COLO668 (cell line): ENCODE data around the gene BAIAP2L1.
A peak's percentile ranks its signal among the peaks of the same experiment; 100 is the strongest.

Source experiments
- DNase-seq: peaks from one replicate; lab custom pipeline; 2025; ENCODE audit not compliant: unreplicated experiment; lab: John Stamatoyannopoulos, UW

BAIAP2L1 gene

DNA sequence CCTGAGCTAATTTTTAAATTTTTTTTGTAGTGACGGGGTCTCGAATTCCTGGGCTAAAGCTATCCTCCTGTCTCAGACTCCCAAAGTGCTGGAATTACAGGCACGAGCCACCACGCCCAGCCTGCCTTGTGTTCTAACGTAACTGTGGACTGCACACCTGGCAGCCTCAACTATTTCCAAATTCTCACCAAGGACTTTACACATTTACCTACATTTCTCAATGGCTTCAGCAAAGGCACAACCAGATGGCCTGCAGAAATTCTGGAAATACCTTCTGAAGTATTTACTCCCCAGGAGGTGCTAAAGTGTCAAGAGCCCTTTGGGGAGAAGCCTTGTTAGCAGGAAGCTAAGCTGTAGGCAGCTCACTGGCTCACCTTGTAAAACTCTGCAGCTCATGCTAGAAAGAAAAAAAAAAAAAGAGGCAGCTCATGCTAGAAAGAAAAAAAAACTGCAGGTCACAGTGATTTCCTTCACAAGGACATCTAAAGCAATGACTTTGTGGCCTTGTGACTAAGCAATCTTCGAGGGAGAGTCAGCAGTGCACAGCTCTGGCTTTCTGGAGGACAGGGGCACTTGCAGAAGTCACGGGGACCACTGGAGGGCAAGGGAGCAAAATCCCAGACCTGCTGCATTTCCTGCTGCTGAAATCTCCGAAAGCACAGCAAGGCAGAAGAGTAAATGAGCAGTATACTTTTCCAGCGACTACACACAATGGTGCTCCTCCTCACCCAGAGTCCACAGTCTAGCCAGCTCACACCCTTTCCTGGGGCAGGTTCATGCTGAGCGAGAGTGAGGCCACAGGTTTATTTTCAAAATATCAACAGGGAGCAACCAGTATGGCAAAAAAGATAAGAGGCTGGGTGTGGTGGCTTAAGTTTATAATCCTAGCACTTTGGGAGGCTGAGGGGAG is 40.4 kb downstream of the BAIAP2L1 start:
- no peak for DNase-seq

DNA sequence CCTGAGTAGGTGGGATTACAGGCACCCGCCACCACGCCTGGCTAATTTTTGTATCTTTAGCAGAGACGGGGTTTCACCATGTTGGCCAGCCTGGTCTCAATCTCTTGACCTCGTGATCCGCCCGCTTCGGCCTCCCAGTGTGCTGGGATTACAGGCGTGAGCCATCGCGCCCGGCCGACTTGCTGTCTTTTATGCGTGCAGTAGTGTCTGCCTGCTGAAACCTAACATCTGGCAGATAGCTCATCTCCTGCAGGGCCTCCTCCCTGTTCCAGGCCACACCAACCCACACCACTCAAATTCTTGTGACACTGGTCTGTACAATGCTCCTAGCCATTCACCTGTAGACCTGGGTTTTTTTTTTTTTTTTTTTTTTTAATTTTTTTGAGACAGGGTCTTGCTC is 41.5 kb downstream of the BAIAP2L1 start:
- no peak for DNase-seq

- no peak for DNase-seq
Observed at GRCh38 chr7:98358706-98359105, 42.2 kb downstream of the BAIAP2L1 start.

GRCh38 chr7:98357751-98358161 is 43.1 kb downstream of the BAIAP2L1 start:
- no peak for DNase-seq

DNA sequence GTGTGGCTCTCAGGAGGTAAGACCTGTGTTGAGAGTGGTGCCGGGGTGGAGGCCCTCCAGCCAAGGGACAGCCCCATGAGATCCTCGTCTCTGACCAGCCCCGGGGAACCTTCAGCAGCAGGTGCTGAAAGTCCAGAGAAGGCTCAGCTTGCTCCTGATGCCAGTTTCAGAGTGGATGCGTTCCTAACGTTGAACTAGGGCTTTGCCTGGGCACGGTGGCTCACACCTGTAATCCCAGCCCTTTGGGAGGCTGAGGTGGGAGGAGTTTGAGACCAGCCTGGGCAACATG is 45.7 kb downstream of the BAIAP2L1 start:
- DNase-seq = no peak

GRCh38 chr7:98354511-98355249 is 46.2 kb downstream of the BAIAP2L1 start:
- peak; percentile 20 for DNase-seq

- DNase-seq = no peak
Observed at GRCh38 chr7:98354052-98354451, 46.8 kb downstream of the BAIAP2L1 start.

GRCh38 chr7:98352621-98353020 is 48.3 kb downstream of the BAIAP2L1 start:
- peak; percentile 21 for DNase-seq

DNA sequence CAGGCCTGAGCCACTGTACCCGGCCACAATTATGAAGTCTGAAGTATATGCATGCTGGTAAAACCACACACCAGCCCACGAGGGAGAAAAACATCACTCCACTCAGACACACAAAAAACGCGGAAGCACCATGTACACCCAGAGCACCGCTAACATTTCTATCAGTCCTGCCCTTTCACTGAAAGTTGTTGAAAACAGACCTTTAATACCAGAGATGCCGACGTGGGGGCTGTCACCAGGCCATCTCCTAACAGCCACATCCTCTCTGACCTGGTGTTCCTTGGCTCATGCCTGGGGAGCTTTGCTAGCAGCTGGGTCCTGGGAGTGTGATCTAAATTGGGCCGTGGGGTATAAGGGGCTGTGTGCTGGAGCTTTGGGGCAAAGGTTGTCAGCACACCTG is 49.8 kb downstream of the BAIAP2L1 start:
- DNase-seq = no peak

DNA sequence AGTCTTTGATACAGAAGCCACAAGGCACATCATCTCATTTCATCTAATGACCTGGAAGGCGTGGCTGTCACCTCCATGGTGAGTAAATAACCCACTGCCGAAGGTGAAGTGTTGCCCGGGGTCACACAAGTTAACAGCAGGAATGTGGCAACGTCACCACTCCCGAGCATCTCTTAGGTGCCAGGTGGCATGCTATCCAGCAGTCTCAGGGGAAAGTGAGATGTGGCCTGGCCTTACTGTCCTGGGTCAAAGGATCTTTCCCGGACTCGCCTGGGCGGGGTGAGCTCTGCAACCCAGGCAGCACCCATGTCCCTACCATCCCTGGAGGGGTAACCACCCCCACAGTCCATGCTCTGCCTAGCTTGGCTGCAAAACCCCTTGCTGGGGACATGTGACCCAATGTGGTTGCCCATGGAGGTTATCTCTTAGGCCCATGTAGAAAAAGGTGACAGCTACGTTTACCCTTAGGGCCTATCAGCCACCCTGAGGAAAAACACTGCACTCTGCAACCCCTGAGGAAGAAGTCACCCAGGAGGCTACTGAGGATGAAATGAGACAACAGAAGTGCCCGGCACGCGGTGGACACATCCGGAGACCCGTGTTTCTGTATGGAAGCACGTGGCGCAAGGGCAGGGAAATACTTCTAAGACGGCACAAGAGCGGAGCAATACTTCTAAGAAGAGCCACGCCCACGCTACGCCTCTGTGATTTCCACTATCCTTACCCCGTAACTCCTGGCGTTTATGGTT is 52.0 kb downstream of the BAIAP2L1 start:
- peak; percentile 55 for DNase-seq

DNA sequence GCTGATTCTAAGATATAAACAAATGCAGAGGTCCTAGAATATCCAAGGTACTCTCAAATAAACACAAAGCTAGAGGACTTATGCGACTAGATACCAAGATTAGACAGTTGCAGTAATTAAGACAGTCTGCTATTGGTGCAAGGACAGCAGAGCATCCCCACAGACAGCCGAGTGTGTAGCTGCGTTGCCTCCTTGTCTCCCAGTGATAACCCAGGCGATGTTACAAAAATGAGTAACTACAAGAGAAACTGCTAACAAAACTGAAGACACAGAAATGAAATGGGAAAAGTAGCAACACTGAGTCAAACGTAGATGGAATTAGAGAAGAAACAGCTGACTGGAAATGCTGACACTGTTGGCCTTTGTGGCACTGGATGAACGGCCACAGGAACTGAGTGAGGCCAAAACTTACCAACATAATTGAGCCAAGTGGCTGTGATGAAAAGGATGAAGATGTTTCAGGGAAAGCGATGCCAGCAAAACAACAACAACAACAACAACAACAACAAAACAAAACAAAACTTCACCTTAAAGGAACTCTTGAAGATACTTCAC is 54.3 kb downstream of the BAIAP2L1 start:
- no peak for DNase-seq

DNA sequence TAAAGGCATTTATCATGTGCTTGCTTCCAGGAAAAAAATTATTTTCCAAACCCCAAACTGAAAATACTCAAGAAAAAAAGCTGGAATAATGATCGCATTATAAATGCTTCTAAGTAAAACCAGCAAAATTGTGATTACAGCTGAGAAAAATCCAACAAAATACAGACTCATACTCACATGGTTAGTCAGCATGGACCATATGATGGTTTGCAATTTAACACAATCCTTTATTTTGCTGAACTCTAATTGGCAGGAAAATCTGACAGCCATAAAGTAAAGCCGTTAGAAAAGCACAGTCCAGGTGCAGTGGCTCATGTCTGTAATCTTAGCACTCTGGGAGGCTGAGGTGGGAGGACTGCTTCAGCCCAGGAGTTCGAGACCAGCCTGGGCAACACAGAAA is 59.8 kb downstream of the BAIAP2L1 start:
- no peak for DNase-seq

GRCh38 chr7:98339043-98339442 is 61.8 kb downstream of the BAIAP2L1 start:
- no peak for DNase-seq

DNA sequence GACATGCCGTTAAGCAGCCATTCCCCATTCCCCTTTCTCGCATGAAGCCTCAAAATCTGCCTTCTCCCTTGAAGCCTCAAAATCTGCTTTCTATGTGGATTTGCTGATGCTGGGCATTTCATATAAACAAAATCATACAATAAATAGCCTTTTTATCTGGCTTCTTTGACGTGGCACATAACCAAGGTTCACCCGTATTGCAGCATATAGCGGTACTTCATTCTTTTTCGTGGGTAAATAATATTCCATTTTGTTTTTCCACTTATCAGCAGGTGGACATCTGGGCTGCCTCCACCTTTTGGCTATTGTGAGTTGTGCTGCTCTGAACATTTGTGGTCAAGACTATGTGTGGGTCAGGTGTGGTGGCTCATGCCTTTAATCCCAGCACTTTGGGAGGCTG is 62.4 kb downstream of the BAIAP2L1 start:
- DNase-seq = no peak

- no peak for DNase-seq
Observed at GRCh38 chr7:98335411-98335977, 65.4 kb downstream of the BAIAP2L1 start.

DNA sequence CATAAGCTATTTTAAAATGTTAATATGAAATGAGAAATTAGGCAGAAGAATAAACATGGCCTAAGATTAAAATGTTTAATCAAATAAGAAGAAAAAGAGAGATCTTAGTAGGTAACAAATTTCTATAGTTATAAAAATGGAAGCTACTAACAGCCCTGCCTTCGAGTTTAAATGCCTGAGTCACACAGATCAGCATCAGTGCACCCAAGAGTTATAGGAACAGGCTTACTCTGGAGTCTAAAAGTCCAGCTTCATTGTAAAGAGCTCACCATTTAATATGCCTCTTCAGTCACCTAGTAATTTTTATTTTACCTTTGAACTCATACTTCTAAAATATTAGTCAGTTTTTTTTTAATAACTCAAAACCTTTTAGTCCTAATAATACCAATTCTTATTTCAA is 66.8 kb downstream of the BAIAP2L1 start:
- no peak for DNase-seq

GRCh38 chr7:98330926-98331529 is 69.9 kb downstream of the BAIAP2L1 start:
- DNase-seq = no peak

- no peak for DNase-seq
Observed at GRCh38 chr7:98329791-98330373, 71.0 kb downstream of the BAIAP2L1 start.

DNA sequence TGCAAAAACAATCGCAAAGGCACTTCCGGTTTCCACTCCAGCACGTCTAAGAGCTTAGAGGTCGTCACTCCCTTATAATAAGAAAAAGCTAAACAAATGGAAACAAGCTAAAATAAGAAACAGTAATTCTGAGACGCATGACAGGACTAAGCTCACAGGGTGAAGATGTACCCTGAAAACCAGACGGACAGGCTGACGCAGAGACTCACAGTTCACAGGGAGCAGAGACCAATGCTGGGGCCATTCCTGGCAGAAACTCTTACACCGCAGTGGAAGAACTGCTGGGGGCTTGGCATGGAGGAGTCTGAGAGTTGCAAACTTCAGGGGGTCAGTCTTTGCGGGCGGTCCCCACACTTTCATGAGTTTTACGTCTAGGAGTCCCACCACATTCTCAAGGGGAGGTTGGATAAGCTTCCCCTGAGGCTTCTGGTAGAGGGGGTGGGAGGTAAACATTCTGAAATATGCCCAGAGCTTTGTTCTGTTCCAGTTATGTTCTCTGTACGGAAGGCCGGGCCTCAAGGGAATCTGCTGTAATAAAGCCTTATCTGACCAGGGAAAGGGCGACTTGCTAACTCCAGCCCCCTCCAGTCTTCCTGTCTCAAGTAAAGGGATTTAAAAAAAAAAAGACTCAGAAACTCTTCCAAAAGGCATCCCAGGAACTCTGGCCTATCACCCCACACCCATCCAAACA is 71.6 kb downstream of the BAIAP2L1 start:
- DNase-seq = no peak

DNA sequence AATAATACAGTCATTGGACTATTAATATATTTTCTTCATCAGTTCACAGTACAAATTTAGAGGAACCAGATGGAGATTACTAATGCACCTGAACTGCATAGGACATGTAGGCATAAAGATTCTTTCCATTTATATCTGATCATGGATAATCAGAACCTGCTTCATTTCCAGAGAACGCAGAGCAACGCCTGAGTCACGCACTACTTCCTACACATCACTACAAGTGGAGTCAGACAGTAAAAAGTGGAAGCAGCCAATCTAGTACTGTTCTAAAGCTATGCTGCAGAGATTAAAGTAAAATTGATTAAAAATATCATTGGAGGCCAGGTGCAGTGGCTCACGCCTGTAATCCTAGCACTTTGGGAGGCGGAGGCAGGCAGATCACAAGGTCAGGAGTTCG is 76.1 kb downstream of the BAIAP2L1 start:
- DNase-seq = no peak
